HG03378 (cell line): ENCODE data around the gene TDRD6.

Source experiments
- ATAC-seq: cut with Tn5 transposase; IDR thresholded peaks from one replicate; pipeline ENCODE4 v1.9.1; 2021; ENCODE audit warnings: mild to moderate bottlenecking, moderate library complexity; ENCODE audit not compliant: unreplicated experiment

Gene TDRD6

DNA sequence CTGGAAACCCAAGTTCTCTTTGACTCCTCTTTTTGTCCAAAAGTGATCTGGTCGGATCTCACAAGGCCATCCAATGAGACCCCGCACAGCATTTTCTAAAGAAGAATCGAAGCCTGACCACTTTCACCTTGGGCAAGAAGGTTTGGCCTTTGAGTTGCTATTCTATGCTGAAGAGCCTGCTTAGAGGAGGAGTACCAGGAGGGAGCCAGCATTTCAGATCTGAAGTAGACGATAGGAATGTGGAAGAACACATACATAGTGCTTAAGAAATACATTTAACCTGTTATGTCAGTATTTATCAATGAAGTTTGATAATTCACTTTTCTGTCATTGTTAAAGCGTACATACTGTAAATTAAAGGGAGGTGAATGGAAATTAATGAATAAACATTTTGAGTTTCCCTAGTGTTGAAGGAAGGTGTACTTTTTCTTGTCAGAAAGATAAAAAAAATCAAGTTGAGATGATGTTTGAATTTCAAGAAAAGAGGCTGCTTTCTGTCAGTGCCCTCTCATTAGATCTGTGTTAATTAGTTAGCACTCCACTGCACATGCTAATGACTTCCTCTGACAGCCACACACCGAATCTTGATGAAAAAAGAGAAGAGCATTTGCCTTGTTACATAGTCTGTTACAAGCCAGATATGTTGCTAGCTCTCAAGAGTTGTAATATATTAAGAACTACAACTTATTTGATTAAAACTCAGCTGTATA lies 10.9 kb upstream of the TDRD6 start:
- no peak for ATAC-seq

DNA sequence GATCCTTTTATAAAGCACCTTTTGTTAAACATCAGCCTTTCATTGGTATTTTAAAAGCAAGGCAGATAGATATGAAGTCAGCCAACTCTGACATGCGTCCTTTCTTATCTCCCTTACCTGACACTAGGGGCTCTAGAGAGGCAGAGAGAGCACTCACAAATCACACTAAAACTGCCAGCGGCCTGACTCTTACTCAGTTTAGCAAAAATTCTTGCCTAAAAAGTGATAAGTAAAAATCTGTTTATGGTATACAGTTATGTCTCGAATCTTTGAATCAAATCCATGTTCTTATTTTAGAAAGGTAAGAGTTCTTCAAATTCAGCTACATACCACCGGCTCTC lies 10.4 kb upstream of the TDRD6 start:
- ATAC-seq, result no peak

DNA sequence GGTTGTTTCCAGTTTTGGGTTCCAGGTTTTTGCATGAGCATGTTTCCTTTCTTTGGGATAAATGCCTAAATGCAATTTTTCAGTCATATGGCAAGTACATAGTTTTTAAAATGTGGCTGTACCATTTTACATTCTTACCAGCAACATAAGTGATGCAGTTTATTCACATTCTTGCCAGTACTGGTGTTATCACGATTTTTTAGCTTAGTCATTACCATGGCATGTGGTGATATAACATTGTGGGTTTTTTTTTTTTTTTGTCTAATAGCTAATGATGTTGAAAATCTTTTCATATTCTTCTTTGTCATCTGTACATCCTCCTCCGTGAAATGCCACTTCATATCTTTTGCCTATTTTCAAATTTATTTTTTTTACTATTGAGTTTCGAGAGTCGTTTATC lies 2.9 kb upstream of the TDRD6 start:
- no peak for ATAC-seq

DNA sequence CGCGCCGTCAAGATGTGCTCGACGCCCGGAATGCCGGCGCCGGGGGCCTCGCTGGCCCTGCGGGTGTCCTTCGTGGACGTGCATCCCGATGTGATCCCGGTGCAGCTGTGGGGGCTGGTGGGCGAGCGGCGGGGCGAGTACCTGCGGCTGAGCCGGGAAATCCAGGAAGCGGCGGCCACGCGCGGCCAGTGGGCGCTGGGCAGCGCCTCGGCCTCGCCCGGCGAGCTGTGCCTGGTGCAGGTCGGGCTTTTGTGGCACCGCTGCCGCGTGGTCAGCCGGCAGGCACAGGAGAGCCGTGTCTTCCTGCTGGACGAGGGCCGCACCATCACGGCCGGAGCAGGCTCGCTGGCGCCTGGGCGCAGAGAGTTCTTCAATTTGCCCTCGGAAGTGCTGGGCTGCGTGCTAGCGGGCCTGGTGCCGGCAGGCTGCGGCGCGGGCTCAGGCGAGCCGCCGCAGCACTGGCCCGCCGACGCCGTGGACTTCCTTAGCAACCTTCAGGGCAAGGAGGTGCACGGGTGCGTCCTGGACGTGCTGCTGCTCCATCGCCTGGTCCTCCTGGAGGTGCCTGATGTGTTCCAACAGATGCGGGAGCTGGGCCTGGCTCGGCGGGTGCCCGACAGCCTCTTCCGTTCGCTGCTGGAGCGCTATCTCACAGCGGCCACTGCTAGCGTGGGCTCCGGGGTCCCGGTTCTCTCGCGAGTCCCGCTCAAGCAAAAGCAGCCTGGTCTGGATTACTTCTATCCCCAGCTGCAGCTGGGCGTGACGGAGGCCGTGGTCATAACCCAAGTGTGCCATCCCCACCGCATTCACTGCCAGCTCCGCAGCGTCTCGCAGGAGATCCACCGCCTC lies 656 bp downstream of the TDRD6 start:
- no peak for ATAC-seq

DNA sequence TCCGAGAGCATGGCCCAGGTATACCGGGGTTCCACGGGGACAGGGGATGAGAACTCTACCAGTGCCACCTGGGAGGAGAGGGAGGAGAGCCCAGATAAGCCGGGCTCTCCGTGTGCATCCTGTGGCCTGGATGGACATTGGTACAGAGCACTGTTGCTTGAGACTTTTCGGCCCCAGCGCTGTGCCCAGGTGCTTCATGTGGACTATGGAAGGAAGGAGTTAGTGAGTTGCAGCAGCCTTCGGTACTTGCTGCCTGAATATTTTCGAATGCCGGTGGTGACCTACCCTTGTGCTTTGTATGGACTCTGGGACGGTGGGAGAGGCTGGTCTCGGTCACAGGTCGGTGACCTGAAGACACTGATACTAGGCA lies 1.3 kb downstream of the TDRD6 start:
- no peak for ATAC-seq

DNA sequence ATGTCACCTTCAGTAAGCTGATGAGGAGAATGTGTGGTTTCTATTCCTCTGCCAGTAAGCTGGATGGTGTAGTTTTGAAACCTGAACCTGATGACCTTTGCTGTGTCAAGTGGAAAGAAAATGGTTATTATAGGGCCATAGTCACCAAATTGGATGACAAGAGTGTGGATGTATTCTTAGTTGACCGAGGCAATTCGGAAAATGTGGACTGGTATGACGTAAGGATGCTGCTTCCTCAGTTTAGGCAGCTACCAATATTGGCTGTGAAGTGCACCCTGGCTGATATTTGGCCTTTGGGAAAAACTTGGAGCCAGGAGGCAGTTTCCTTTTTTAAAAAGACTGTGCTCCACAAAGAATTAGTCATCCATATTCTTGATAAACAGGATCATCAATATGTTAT lies 2.0 kb downstream of the TDRD6 start:
- no peak for ATAC-seq

DNA sequence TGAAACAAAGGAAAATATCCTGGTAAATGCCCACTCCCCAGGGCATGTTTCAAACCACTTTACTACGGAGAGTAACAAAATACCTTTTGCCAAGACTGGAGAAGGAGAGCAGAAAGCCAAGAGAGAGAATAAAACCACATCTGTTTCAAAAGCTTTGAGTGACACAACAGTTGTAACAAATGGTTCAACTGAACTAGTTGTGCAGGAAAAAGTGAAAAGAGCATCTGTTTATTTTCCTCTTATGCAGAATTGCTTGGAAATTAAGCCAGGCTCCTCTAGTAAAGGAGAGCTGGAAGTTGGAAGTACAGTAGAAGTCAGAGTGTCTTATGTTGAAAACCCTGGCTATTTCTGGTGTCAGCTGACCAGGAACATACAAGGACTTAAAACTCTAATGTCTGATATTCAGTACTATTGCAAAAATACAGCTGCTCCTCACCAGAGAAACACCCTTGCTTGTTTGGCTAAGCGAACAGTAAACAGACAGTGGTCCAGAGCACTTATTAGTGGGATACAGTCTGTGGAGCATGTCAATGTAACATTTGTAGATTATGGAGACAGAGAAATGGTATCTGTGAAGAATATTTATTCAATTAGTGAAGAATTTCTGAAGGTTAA lies 2.6 kb downstream of the TDRD6 start:
- ATAC-seq, result no peak

DNA sequence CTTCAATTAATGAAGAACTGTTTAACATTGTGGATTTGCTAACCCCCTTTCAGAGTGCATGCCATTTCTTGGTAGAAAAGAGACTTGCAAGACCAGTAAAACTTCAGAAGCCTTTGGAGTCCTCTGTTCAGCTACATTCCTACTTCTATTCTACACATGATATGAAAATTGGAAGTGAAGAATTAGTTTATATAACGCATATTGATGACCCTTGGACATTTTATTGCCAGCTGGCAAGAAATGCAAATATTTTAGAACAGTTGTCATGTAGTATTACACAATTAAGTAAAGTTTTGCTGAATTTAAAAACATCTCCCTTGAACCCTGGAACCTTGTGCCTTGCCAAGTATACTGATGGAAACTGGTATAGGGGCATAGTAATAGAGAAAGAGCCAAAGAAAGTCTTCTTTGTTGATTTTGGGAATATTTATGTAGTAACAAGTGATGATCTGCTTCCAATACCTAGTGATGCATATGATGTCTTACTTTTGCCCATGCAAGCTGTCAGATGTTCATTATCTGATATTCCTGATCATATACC lies 3.3 kb downstream of the TDRD6 start:
- no peak for ATAC-seq

DNA sequence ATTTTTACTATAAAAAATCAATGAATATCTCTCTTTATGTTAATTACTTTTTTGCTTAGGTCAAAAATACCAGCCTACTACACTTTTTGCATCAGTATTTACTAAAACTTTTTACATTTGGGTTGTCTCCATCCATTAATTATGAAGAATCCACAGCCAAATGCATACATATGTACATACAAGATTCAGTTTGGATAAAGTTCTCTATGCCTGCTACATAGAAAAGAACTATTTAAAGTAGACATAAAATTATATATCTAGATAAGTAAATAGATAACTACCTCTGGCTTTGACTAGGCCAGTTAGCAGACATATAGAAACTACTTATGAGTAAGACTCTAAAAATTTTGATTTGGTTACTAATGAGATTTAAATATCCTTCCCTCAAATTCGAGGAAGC lies 12.3 kb downstream of the TDRD6 start:
- no peak for ATAC-seq

DNA sequence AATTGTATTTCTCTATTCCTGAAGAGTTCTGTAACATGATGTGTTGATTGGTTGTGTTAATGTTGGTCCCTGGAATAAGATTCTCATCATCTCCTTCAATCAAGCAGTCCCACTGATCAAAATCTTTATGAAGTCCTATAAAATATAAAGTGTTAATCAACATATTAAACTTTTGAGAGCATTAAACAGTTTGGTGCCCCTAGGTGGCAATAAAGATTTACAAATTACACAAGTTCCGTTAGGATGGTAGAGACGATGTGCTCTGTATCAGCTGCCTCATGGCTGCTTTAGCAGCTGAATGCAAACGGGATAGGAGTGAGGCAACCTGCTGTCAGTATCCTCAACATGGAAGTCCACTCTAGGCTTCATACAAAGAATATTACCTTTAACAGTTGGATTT lies 16.9 kb downstream of the TDRD6 start:
- ATAC-seq, result no peak

DNA sequence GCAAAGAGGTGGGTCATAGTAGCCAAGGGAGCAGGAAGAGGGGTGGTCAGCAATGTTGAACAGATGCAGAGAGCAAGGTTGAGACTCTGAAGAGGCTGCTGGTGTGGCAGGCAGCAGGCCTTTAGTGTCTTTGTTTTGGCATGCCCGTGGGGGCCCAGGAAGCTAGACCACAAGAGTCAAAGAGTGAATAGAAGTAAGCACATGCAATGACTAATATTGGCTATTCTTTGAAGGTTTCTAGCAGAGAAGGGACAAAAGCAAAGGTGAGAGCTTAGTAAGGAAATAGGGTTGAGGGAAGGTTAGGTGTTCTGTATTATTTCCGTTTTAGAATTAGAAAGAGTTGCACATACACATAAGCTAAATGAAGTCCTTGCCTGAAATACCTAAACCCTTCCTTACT lies 18.8 kb downstream of the TDRD6 start:
- ATAC-seq, result no peak

DNA sequence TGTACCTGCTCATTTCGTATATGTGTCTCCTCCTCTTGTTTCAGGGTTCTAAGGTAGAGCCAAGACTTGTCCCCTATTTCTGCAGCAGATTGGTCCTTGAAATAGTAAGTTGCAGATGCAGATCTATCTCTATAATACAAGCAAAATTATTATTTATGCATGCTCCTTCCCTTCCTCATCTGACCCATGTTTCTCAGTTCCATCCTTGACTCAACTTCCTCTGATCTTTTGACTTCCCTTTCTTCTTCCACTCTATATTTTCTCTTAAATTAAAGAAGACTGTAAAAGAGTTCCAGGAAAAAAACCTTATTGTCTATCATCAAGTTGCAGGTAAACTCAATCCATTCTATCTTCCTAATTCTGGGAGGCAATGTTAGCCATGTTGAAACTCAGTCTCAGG lies 23.8 kb downstream of the TDRD6 start:
- no peak for ATAC-seq

DNA sequence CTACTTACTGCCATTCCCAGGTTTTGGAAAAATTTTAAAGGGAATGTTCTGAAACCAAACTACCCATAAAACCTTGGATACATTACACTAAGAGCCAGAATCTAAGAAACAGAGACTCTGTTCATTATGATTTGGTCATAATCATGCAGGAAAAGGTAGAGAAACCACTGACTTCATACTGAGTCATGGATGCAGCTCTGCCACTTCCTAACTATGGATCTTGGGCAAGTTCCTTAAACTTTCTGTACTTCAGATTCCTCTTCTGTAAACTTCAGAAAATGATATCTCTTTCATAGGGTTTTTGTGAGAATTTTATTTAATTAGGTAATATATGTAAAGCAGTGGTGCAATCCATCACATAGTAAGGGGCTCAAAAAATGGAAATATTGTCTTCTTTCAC lies 27.5 kb downstream of the TDRD6 start:
- ATAC-seq, result no peak

DNA sequence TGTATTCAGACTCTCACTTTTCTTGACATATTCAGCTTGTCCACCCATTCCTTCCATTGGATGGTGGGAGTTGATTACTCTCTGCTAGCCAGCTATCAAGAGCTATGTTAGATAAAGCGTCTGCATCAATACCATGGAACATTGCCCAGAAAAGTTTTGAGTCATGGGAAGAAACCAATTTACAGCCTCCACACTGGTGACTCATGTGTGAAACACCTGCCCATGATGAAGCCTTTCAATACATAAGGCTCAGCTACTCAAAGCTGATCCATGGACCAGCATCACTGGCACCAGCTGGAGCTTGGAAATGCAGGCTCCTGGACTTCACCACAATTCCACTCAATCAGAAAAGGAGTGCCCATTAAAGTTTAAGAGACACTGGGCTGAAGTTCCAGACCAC lies 31.4 kb downstream of the TDRD6 start:
- ATAC-seq, result no peak

DNA sequence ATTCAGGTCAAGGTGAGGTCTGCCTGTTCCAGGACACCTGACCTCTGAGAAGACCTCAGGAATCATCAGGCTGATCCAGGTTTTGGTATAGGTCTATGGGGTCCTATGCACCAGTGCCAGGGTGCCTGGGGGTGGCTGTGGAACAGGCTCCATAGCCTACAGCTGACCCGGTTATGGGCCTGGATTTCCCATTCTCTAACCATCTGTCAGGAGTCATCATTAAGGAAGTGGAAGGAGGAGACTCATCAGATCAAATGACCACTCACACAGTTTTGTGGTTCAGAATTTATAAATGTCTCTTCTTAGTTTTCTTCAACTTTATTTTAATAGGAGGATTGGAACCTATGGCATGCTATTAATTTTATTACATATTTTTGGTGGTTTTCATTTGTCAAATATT lies 32.7 kb downstream of the TDRD6 start:
- no peak for ATAC-seq

DNA sequence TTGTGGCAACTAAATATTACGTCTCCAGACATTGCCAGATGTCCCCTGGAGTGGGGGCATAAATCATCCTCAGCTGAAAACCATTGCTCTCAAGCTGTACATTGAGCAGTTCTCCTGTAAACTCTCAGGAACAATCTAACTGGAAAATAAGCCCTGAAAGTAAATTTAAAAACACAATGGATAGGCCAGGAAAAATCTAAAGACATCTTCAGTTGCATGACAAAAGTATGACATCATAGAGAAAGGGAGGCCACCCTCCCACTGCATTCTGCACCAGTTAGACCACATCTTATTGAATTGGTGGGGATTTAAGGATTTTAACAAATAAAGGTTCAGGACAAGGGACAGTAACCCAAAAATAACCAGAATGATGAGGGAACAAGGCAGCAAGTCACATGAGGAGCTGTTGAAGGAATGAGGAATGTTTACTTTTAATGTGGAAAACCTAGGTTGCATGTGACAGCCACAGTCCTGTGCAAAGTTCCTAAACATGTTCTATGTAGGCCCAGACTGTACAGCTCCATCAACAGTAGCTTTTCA lies 42.2 kb downstream of the TDRD6 start:
- ATAC-seq, result no peak

DNA sequence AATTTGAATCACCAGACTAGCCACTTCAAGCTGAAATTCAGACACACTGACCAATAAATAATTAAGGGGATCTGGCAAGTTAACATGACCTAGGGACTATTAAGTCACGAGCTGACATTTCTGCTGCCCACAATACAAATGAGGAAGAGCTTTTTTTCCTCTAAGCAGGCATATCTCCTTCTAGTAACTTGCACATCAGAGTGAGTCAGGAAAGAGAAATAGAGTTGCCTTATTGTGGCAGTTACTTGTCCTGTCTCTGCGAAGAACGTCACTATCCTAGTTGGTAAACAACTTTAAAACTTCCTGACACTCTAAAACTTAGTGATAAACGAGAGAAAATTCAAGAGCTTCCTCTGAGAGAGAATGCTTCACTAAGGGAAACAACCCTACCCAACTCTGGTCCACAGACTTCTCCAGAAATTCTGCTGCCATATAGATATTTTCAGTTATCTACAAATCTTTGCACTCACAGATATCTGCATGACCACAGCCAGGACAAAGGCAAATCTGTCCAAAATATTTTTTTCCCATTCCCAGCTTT lies 43.3 kb downstream of the TDRD6 start:
- no peak for ATAC-seq

DNA sequence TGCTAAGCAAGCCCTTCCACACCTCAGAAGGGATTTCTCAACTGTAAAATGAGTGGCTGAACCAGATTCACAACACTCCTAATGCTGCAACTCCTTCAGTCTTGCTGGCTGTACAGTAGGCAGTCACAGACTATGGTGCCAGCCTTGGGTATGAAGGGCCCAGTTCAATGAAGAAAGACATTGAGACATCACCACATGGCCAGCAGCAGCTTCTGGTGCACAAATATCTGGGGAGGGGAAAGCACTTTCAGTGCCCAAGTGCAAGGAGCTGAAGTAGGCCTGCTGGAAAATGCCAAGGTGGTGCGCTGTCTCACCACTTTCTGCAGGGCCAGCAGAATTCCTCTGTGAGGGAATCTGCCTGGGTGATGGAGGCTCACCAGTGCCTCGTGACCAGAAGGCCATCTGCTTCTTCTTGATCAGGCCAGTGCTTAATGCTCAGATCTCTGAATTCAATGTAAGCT lies 45.7 kb downstream of the TDRD6 start:
- no peak for ATAC-seq

DNA sequence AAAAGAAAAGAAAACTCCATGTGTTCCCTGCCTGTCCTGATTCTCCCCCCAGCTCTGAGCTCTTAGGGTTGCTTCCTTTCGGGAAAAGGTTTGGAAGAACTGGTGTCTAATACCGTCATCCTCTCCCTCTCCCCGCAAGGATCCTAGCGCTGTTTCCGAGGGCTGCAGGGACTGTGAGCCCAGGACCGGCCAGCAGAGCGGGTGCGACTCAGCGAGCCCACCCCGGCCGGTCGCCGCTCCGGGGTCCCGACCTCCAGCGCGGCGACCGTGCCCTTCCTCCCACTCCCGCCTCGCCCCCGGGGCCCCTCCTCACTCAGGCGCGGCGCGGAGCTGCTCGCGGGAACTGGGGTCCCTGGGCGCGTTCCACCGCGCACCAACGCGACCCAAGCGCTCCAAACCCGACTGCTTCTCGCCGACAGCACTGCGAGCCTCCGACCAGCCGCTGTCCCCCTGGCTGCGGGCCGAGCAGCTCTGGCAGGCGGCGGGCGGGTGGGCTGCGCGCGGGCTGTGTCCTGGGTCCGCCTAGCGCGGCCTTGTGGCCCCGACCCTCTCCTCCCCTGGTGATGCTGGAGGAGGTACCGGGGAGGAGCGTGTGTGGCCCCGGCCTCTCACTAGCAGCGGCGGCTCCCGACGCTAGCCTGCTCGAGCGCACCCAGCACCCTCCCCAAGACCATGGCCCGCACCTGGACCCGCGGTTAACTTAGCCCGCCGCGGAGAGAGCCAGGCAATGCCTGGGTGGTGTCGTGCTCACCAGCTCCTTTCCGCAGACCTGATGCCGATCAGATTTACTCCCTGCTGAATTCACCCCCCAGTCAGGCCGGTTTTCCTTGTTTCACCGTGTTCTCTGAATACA lies 47.4 kb downstream of the TDRD6 start, which contains the start of gene PLA2G7:
TSS of gene PLA2G7 (minus strand) at position 509 of the 853 bp plus-strand sequence. CDS start 12,484 bp downstream, outside the sequence.
- ATAC-seq, result no peak

DNA sequence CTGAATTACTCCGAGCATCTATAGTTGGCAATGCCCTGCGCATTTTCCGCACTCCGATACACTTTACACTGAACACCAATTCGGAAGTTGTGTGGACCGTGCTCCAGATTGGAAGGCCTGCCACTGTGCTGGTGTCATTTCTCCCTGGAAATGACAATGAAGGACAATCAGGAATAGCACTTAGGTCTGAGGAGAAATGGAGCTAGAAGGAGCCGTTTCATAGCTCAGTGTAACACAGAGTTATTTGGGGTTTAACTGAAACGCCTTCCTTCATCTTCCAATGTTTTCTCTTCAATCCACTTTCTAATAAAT lies 48.0 kb downstream of the TDRD6 start:
- ATAC-seq, result no peak
